Esophagus muscularis mucosa (tissue), 4 donors: ENCODE measurements around the gene THG1L.

Experiments used
- EP300 ChIP-seq: sonication (generic); formaldehyde crosslinking; IDR thresholded peaks from one replicate; pipeline ENCODE4 v1.6.1; 2017; ENCODE audit warnings: antibody characterized with exemption
- POLR2A ChIP-seq: fragments of 450-650 bp; IDR thresholded peaks from one replicate; pipeline ENCODE4 v1.6.1; 2017; ENCODE audit warnings: antibody characterized with exemption, moderate library complexity, mild to moderate bottlenecking, low read depth
- POLR2AphosphoS5 ChIP-seq, 2 donors: sonication (generic); formaldehyde crosslinking; IDR thresholded peaks; one replicate each; pipeline ENCODE4 v1.6.1; 2017; ENCODE audit warnings: antibody characterized with exemption in 2 of 2
- TF ChIP-seq, protein P1 (sequence below), 3 experiments: fragments of 200-600 bp in 2 of 3; fragments of 450-650 bp in 1 of 3; sonication (generic) in 2 of 3; IDR thresholded peaks; one replicate each; pipeline ENCODE4 v1.5.1; 2017 to 2019; ENCODE audit warnings: antibody characterized with exemption in 3 of 3, mild to moderate bottlenecking in 2 of 3, moderate library complexity in 1 of 3

DNA sequence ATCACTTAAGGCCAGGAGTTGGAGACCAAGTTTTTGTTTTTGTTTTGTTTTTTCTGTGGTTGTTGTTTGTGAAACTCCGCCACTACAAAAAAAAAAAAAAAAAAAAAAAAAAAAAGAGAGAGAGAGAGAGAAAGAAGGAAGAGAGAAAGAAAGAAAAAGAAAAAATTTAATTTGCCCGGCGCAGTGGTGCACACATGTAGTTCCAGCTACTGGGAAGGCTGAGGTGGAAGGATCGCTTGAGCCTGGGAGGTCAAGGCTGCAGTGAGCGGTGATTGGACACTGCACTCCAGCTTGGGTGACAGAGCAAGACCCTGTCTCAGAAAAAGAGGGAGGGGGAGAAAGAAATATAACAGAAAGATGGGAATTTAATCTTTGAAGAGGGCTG lies 902 bp downstream of the THG1L start:
- TF ChIP-seq, protein P1, sequence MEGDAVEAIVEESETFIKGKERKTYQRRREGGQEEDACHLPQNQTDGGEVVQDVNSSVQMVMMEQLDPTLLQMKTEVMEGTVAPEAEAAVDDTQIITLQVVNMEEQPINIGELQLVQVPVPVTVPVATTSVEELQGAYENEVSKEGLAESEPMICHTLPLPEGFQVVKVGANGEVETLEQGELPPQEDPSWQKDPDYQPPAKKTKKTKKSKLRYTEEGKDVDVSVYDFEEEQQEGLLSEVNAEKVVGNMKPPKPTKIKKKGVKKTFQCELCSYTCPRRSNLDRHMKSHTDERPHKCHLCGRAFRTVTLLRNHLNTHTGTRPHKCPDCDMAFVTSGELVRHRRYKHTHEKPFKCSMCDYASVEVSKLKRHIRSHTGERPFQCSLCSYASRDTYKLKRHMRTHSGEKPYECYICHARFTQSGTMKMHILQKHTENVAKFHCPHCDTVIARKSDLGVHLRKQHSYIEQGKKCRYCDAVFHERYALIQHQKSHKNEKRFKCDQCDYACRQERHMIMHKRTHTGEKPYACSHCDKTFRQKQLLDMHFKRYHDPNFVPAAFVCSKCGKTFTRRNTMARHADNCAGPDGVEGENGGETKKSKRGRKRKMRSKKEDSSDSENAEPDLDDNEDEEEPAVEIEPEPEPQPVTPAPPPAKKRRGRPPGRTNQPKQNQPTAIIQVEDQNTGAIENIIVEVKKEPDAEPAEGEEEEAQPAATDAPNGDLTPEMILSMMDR (IDR thresholded peaks at IDR 0.05) = no peak
- no peak for TF ChIP-seq POLR2A
- no peak for TF ChIP-seq POLR2AphosphoS5 (IDR thresholded peaks at IDR 0.05)
- no peak for TF ChIP-seq EP300
